HEK293T (cell line): ENCODE results near the gene RUNX3.

Experiments
- CTCF ChIA-PET: fragments of 350-600 bp; formaldehyde crosslinking; extraction: SDS; loops from one replicate; lab custom pipeline; 2021; ENCODE audit warnings: antibody characterized with exemption, inconsistent platforms; lab: Yijun Ruan, JAX
- POLR2A ChIA-PET: fragments of 350-600 bp; formaldehyde crosslinking; extraction: SDS; loops from one replicate; lab custom pipeline; 2020; ENCODE audit warnings: antibody characterized with exemption, inconsistent platforms; lab: Yijun Ruan, JAX
- DNase-seq: peaks from one replicate; pipeline ENCODE4 v3.0.0; 2012; ENCODE audit warnings: mixed read lengths; ENCODE audit errors: extremely low spot score
- ARNT ChIP-seq: fragments of 450-650 bp; IDR thresholded peaks from 2 replicates; pipeline ENCODE4 v1.6.1; 2017; ENCODE audit warnings: mild to moderate bottlenecking
- BHLHE40 ChIP-seq: fragments of 450-650 bp; IDR thresholded peaks from 2 replicates; pipeline ENCODE4 v1.6.1; 2016; ENCODE audit warnings: mild to moderate bottlenecking, moderate library complexity, borderline replicate concordance
- CTBP1 ChIP-seq: fragments of 450-650 bp; IDR thresholded peaks from 2 replicates; pipeline ENCODE4 v1.6.1; 2016; ENCODE audit warnings: borderline replicate concordance
- ELF4 ChIP-seq: fragments of 450-650 bp; IDR thresholded peaks from 2 replicates; pipeline ENCODE4 v1.6.1; 2017; ENCODE audit warnings: antibody characterized with exemption
- FOXA1 ChIP-seq: fragments of 450-650 bp; IDR thresholded peaks from 2 replicates; pipeline ENCODE4 v1.6.1; 2016; ENCODE audit warnings: mild to moderate bottlenecking
- FOXK2 ChIP-seq: fragments of 450-650 bp; IDR thresholded peaks from 2 replicates; pipeline ENCODE4 v1.6.1; 2016; ENCODE audit warnings: mild to moderate bottlenecking
- FOXM1 ChIP-seq: fragments of 450-650 bp; IDR thresholded peaks from 2 replicates; pipeline ENCODE4 v1.6.1; 2017; ENCODE audit warnings: mild to moderate bottlenecking, borderline replicate concordance
- HDGF ChIP-seq: fragments of 450-650 bp; IDR thresholded peaks from 2 replicates; pipeline ENCODE4 v1.6.1; 2017; ENCODE audit warnings: antibody characterized with exemption, borderline replicate concordance
- L3MBTL2 ChIP-seq: fragments of 450-650 bp; conservative IDR thresholded peaks from 2 replicates; pipeline ENCODE4 v1.6.1; 2016; ENCODE audit warnings: mild to moderate bottlenecking
- LEF1 ChIP-seq: fragments of 450-650 bp; IDR thresholded peaks from 2 replicates; pipeline ENCODE4 v1.6.1; 2017; ENCODE audit warnings: mild to moderate bottlenecking, borderline replicate concordance
- NFRKB ChIP-seq: fragments of 450-650 bp; IDR thresholded peaks from 2 replicates; pipeline ENCODE4 v1.6.1; 2016; ENCODE audit warnings: mild to moderate bottlenecking, moderate library complexity
- SP1 ChIP-seq: fragments of 450-650 bp; IDR thresholded peaks from 2 replicates; pipeline ENCODE4 v1.6.1; 2017
- SUZ12 ChIP-seq: fragments of 450-650 bp; IDR thresholded peaks from 2 replicates; pipeline ENCODE4 v1.6.1; 2016; ENCODE audit warnings: mild to moderate bottlenecking
- TARDBP ChIP-seq: fragments of 450-650 bp; IDR thresholded peaks from 2 replicates; pipeline ENCODE4 v1.6.1; 2016
- ZNF384 ChIP-seq: fragments of 450-650 bp; IDR thresholded peaks from 2 replicates; pipeline ENCODE4 v1.6.1; 2016
- TF ChIP-seq, protein P1 (sequence below): fragments of 450-650 bp; IDR thresholded peaks from 2 replicates; pipeline ENCODE4 v1.6.1; 2016

The RUNX3 gene

DNA sequence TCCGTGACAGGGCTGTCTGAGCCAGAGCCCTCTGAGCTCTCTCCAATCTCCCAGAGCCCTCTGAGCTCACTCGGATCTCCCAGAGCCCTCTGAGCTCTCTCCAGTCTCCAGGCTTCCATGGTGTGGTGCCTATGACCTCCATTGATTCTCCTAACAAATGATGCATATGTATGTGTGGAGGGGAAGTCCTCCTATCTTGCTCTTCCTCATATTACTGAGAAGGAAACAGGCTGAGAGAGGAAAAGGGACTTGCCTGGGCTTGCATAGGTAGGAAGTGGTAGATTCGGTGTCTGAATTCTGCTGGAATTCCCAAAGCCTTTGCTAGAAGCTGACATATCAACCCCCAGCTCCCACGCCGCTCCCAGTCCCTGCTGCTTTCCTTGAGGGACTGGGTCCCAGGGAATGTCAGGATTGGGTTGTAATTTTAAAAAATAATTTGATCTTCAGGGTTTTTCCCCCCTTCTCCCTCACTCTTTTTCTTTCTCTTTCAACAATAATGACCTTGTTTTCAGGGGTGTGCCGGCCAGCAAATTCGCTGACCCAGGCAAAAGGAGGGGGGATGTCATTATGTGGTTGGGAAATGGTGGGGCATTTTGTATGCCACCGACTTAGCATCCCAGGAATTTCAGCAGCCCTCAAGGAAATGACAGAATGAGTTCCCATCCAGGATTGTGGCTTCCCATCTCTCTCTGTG lies 42.3 kb upstream of the RUNX3 start:
- no peak for DNase-seq
- CTCF ChIA-PET: no interaction called here
- TF ChIP-seq HDGF (no peak), TARDBP (no peak), ZNF384 (no peak)
- POLR2A ChIA-PET: interaction anchor here (1.2 kb wide), 1 partner anchor 260 kb away, joined by 4 read pairs; the partner anchor contains the start of gene SYF2

DNA sequence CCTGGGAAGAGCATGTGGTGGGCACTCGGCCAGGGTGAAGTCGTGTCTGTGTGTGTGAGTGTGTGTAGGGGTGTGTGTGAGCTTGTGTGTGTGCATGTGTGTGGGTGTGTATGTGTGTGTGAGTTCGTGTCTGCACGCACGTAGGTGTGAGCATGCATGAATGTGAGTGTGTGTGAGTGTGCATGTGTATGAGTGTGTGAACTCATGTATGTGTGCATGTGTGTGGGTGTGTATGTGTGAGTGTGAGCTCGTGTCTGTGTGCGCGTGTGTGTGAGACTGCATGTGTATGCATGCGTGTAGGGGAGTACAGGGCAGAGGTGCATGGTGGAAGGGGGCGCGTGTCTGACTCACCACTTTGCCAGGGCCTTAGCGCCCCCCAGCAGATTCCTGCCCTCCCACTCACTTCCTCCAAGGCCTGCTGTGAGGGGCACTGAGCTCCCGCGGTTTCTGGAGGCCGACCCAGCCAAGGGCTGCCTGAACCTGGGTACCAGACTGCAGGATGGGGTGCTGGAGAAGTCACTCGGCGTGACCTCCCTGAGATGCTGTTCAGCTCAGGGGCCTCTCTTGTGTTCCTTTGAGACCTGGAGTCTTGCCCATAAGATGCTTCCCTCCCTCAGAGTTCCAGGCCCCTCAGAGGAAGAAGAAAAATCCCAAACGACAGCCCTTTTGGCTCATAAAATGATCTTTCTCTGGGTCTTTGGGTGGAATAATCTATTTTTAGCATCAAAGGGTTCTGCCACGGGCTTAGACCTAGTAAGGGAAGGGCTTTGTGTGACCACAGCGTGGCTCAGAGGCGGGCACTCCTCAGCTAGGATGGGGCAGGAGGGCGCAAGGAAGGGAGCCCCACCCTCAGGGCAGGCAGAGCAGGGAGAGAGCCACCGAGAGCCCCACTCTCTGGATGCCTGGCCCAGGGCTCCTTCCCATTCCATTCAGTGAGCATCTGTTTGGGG lies 41.1 kb upstream of the RUNX3 start:
- ChIA-PET POLR2A (interaction anchor here (1.2 kb wide), 1 partner anchor 261 kb away, joined by 4 read pairs; the partner anchor contains the start of gene SYF2), CTCF (no interaction called here)
- no peak for DNase-seq
- TF ChIP-seq NFRKB (no peak), FOXM1 (no peak), ELF4 (no peak), SUZ12 (no peak), SP1 (no peak), HDGF (no peak), BHLHE40 (no peak), FOXA1 (no peak)

DNA sequence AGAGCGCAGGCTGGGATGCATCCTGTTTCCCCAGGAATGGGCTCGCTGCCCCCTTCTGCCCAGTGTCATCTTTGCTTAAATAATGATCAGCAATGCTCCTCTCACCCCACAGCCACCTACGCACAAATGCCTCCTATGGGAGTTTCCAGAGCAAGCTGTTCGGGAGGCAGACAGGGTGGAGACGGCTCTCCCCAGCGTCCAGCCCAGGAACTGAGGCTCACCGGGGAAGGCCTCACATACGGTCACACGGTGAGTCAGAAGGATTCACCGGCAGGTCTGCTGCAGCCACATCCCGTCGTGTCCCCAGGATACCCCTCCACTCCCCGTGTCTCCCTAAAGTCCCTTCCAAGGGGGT lies 40.3 kb upstream of the RUNX3 start:
- POLR2A ChIA-PET: interaction anchor here (1.0 kb wide), 1 partner anchor 27 kb away, joined by 3 read pairs; no protein-coding TSS in a partner anchor
- no peak for TF ChIP-seq SUZ12
- no peak for TF ChIP-seq FOXA1
- no peak for TF ChIP-seq FOXM1
- TF ChIP-seq ELF4: no peak
- TF ChIP-seq NFRKB: no peak
- no peak for TF ChIP-seq CTBP1
- TF ChIP-seq SP1: no peak
- no peak for TF ChIP-seq L3MBTL2
- no peak for TF ChIP-seq LEF1
- TF ChIP-seq FOXK2: no peak
- TF ChIP-seq BHLHE40: no peak
- TF ChIP-seq HDGF: no peak
- no peak for TF ChIP-seq ZNF384
- no peak for TF ChIP-seq ARNT
- TF ChIP-seq TARDBP: no peak
- CTCF ChIA-PET: no interaction called here
- DNase-seq: no peak

DNA sequence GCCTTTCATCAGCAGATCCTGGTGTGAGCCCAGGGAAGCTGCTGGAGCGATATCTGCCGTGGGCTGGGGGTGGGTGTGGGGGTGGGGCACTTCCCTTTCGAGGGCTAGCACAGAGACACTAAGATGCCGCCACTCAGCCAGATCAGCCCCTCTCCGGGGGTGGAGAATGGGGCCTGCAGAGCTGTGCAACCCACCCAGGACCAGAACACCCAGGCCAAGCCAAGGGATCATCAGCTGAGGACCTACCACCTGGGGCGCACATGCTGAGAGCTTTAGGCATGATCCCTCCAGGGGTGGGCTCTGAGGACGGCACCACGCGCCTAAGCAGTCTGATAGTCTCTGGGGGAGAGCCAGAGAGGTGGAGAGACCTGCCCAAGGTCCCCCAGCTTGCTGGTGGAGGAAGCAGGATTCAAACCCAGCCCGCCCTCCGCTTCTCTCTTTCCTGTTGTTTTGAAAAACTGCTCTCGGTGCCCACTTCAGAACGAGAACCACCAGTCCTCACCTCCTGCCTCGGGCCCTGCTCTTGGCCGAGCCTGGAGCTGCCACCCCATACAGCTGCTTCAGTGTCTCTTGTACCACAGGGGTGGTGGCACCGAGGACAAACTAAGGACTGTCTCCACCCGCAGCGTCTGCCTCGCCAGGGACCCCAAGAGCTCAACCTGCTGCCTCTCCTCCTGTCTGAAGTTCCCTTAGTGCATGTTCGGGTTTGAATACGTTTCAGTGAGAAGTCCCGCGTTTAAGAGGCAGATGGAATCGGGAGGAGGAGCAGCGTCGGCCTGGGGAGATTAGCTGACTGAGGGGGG lies 39.7 kb upstream of the RUNX3 start:
- DNase-seq: no peak
- TF ChIP-seq FOXA1: no peak
- TF ChIP-seq HDGF: no peak
- TF ChIP-seq BHLHE40: no peak
- no peak for TF ChIP-seq NFRKB
- TF ChIP-seq SUZ12: no peak
- TF ChIP-seq, protein P1, sequence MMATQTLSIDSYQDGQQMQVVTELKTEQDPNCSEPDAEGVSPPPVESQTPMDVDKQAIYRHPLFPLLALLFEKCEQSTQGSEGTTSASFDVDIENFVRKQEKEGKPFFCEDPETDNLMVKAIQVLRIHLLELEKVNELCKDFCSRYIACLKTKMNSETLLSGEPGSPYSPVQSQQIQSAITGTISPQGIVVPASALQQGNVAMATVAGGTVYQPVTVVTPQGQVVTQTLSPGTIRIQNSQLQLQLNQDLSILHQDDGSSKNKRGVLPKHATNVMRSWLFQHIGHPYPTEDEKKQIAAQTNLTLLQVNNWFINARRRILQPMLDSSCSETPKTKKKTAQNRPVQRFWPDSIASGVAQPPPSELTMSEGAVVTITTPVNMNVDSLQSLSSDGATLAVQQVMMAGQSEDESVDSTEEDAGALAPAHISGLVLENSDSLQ: no peak
- TF ChIP-seq CTBP1: no peak
- TF ChIP-seq SP1: no peak
- TF ChIP-seq ARNT: no peak
- no peak for TF ChIP-seq L3MBTL2
- no peak for TF ChIP-seq TARDBP
- TF ChIP-seq ZNF384: no peak
- no peak for TF ChIP-seq FOXM1
- no peak for TF ChIP-seq FOXK2
- no peak for TF ChIP-seq ELF4
- TF ChIP-seq LEF1: no peak
- CTCF ChIA-PET: no interaction called here
- POLR2A ChIA-PET: interaction anchor here (1.0 kb wide), 1 partner anchor 28 kb away, joined by 3 read pairs; no protein-coding TSS in a partner anchor

DNA sequence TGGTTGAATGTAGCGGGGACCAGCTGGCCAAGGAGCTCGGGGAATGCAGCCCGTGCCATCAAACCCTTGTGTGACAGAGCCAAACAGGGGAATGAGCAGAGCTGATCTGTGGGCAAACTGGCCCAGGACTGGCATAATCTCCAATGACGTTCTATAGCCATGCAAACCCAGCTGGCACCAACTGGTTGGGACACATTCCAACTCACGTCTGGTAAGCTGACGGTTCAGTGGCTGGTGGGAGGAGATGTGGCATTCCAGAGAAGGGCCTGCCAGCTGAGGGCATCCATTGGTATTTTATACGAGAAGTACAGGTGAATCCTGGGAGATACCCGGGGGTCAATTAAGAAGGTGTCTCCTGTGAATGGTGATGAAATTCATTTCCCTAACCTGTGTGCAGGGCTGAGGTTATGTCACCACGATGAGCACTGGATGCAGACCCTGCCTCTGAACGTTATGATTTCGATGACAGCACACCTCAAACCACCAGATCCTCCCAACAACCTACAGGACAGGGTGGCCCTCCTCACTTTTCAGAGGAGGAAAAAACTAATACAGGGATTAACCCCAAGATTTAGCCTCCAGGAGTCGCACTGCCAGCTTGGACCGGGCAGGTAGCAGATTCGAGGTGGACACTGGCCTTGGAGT lies 39.0 kb upstream of the RUNX3 start:
- ChIA-PET POLR2A (no interaction called here), CTCF (interaction anchor here (0.6 kb wide), 1 partner anchor 23 kb away, joined by 3 read pairs; no protein-coding TSS in a partner anchor)
- TF ChIP-seq FOXA1 (no peak), ZNF384 (no peak), NFRKB (no peak), SP1 (no peak), L3MBTL2 (no peak), FOXM1 (no peak), BHLHE40 (no peak), HDGF (no peak), CTBP1 (no peak), ELF4 (no peak)
- TF ChIP-seq, protein P1: no peak
- DNase-seq: no peak
